CD4-positive, alpha-beta memory T cell (primary cell): ENCODE data around the gene DPH7. TPM values are rescaled to one million over a fixed set of nuclear protein-coding genes. Genes with fewer than 3 reads are reported as not detected.
A peak's percentile ranks its signal among the peaks of the same experiment; 100 is the strongest.

Source experiments
- CTCF ChIA-PET: fragments of 350-600 bp; sonication (Branson Sonifier 250); formaldehyde crosslinking; loops from one replicate; lab custom pipeline; 2021; ENCODE audit warnings: inconsistent platforms; ENCODE audit not compliant: partially characterized antibody; lab: Charles Lee
- POLR2A ChIA-PET: fragments of 350-600 bp; sonication (Branson Sonifier 250); formaldehyde crosslinking; loops from one replicate; lab custom pipeline; 2021; ENCODE audit not compliant: partially characterized antibody; lab: Charles Lee
- DNase-seq, 5 donors: peaks; one replicate each; pipeline versions ENCODE4 v3.0.0 to v3.0.0-alpha.2; 2020 to 2022; ENCODE audit warnings: mixed read lengths in 1 of 5
- H3K27ac ChIP-seq: one replicate; pipeline ENCODE4 v1.7.0; 2013; ENCODE audit warnings: low read depth, low read length
- H3K27me3 ChIP-seq: 2 replicates; pipeline ENCODE4 v1.7.0; 2013; ENCODE audit warnings: mild to moderate bottlenecking, low read length, moderate library complexity; ENCODE audit not compliant: insufficient read depth
- H3K36me3 ChIP-seq: 2 replicates; pipeline ENCODE4 v1.7.0; 2013; ENCODE audit warnings: mild to moderate bottlenecking, low read length, moderate library complexity; ENCODE audit not compliant: insufficient read depth
- H3K4me1 ChIP-seq: 2 replicates; pipeline ENCODE4 v1.7.0; 2013; ENCODE audit warnings: mild to moderate bottlenecking, low read length, moderate library complexity; ENCODE audit not compliant: insufficient read depth
- H3K4me3 ChIP-seq, 2 donors: one replicate each; pipeline ENCODE4 v1.7.0; 2013; ENCODE audit warnings: low read length in 2 of 2, mild to moderate bottlenecking in 1 of 2
- H3K9me3 ChIP-seq, 2 donors: one replicate each; pipeline ENCODE4 v1.7.0; 2013; ENCODE audit warnings: low read length in 2 of 2, control low read depth in 1 of 2; ENCODE audit not compliant: control insufficient read depth in 1 of 2
- H3K27ac Mint-ChIP-seq, 7 donors: one replicate each; pipeline ENCODE4 v1.8.0; 2020 to 2021; ENCODE audit warnings: mixed read lengths in 7 of 7, mild to moderate bottlenecking in 6 of 7, inconsistent platforms in 3 of 7, moderate library complexity in 3 of 7
- H3K27me3 Mint-ChIP-seq, 2 donors: one replicate each; pipeline ENCODE4 v1.8.0; 2020 to 2021; ENCODE audit warnings: mixed read lengths in 2 of 2
- H3K36me3 Mint-ChIP-seq, 2 donors: one replicate each; pipeline ENCODE4 v1.8.0; 2020 to 2021; ENCODE audit warnings: mixed read lengths in 2 of 2, inconsistent platforms in 1 of 2, mild to moderate bottlenecking in 1 of 2
- H3K4me1 Mint-ChIP-seq, 4 donors: one replicate each; pipeline ENCODE4 v1.8.0; 2020 to 2021; ENCODE audit warnings: mixed read lengths in 4 of 4, mild to moderate bottlenecking in 1 of 4
- H3K4me3 Mint-ChIP-seq, 8 donors: one replicate each; pipeline ENCODE4 v1.8.0; 2020 to 2021; ENCODE audit warnings: mixed read lengths in 8 of 8, mild to moderate bottlenecking in 7 of 8, moderate library complexity in 6 of 8, inconsistent platforms in 3 of 8
- H3K9me3 Mint-ChIP-seq, 8 donors: one replicate each; pipeline ENCODE4 v1.8.0; 2020 to 2021; ENCODE audit warnings: mixed read lengths in 8 of 8, mild to moderate bottlenecking in 5 of 8, inconsistent platforms in 3 of 8, moderate library complexity in 1 of 8
- intact Hi-C: fragments of 100-400 bp; cut with micrococcal nuclease; formaldehyde crosslinking; loops from one replicate; pipeline ENCODE4 v1.15.1; 2023
- polyA plus RNA-seq, 2 donors: library from polyadenylated mRNA; unstranded; fragments of 300-500 nt; fragmentation: Illumina TruSeq; gene quantifications; one replicate each; pipeline ENCODE4 v1.2.3, GENCODE V29; 2021
- total RNA-seq, 2 experiments: library from RNA; stranded (reverse); gene quantifications; one replicate each; pipeline ENCODE4 v1.2.3, GENCODE V29; 2021

Gene DPH7
- total and polyA plus RNA-seq, 4 experiments from 2014 or later = 27.9 to 79.1 (median 53.5) TPM

GRCh38 chr9:137589441-137590122, 10.9 kb upstream of the DPH7 start:
- H3K4me3 ChIP-seq = peak overlapping the region in 1 of 2 donors; percentile 52
- CTCF ChIA-PET = interaction anchor here (2.2 kb wide), 1 partner anchor 10 kb away, joined by 10 read pairs; the partner anchor contains the start of gene DPH7

DNA sequence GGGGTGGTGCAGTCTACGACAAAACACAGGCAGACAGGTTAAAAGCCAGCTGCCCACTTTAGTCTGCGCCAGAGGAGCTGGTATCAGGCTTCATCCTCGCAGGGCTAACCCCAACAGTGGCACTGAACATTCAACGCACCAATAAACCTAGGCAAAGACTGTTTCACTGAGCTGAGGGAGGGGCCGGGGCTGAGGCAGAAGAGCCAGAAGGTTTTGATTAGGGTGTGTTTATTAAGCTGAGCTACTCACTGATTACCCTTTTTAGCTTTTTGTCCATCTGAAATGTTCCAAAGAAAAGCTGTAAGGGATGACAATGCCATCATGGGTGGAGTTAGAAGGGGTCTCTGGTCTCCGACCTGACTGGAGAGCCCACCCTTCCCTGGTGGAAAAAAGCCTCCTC, 10.2 kb upstream of the DPH7 start:
- H3K4me1 Mint-ChIP-seq = peaks cover 5 to 24% (median 15%) of the 10 kb centered on the region in 4 donors
- CTCF ChIA-PET = interaction anchor here (0.9 to 2.2 kb wide), 2 partner anchors 10 to 12 kb away, joined by 3 to 10 read pairs; partner anchors contain the start of gene DPH7
- H3K27ac Mint-ChIP-seq = peak overlapping the region in 3 of 7 donors; percentile 17 to 89 (median 56)
- H3K9me3 Mint-ChIP-seq = no peaks in the 10 kb centered on the region
- H3K4me1 ChIP-seq = peaks cover 21% of the 10 kb centered on the region
- H3K4me3 ChIP-seq = no peak overlapping the region
- intact Hi-C loops = no loop called here
- no peak for DNase-seq
- H3K36me3 Mint-ChIP-seq = peaks cover 14 to 17% of the 10 kb centered on the region in 2 donors
- H3K4me3 Mint-ChIP-seq = peak overlapping the region; percentile 39 to 89 (median 82)
- H3K36me3 ChIP-seq = peaks cover 13% of the 10 kb centered on the region
- no peaks in the 10 kb centered on the region for H3K27me3 ChIP-seq
- POLR2A ChIA-PET = interaction anchor here (1.3 to 2.6 kb wide), 3 partner anchors 10 to 31 kb away, joined by 3 to 17 read pairs (median 6); partner anchors contain the start of genes DPH7 and EHMT1
- no peaks in the 10 kb centered on the region for H3K27me3 Mint-ChIP-seq
- H3K27ac ChIP-seq = no peak overlapping the region
- H3K9me3 ChIP-seq = no peaks in the 10 kb centered on the region

More at GRCh38 chr9:137589441-137590122, 10.9 kb upstream of the DPH7 start:
- H3K27me3 ChIP-seq = no peaks in the 10 kb centered on the region
- peaks cover 5 to 24% (median 15%) of the 10 kb centered on the region in 4 donors for H3K4me1 Mint-ChIP-seq
- POLR2A ChIA-PET = interaction anchor here (1.3 to 2.6 kb wide), 3 partner anchors 11 to 30 kb away, joined by 3 to 17 read pairs (median 6); partner anchors contain the start of genes DPH7 and EHMT1
- no peaks in the 10 kb centered on the region for H3K9me3 Mint-ChIP-seq
- no peak for DNase-seq
- H3K4me1 ChIP-seq = peaks cover 21% of the 10 kb centered on the region
- H3K9me3 ChIP-seq = no peaks in the 10 kb centered on the region
- no peaks in the 10 kb centered on the region for H3K27me3 Mint-ChIP-seq
- H3K36me3 Mint-ChIP-seq = peaks cover 14 to 16% of the 10 kb centered on the region in 2 donors
- peaks cover 13% of the 10 kb centered on the region for H3K36me3 ChIP-seq
- peak overlapping the region in 6 of 7 donors; percentile 18 to 89 (median 67) for H3K27ac Mint-ChIP-seq
- H3K27ac ChIP-seq = peak overlapping the region; percentile 31
- H3K4me3 Mint-ChIP-seq = peak overlapping the region; percentile 81 to 89 (median 84)
- intact Hi-C loops = loop anchor here (1.0 to 2.0 kb wide), 4 partner anchors 10 to 799 kb away; partner anchors contain the start of genes ARRDC1 and TMEM141

GRCh38 chr9:137588311-137588710, 9.6 kb upstream of the DPH7 start:
- H3K4me3 Mint-ChIP-seq = peak overlapping the region in 7 of 8 donors; percentile 17 to 81 (median 64)
- CTCF ChIA-PET = interaction anchor here (0.9 to 2.2 kb wide), 2 partner anchors 9 to 11 kb away, joined by 3 to 10 read pairs; partner anchors contain the start of gene DPH7

DNA sequence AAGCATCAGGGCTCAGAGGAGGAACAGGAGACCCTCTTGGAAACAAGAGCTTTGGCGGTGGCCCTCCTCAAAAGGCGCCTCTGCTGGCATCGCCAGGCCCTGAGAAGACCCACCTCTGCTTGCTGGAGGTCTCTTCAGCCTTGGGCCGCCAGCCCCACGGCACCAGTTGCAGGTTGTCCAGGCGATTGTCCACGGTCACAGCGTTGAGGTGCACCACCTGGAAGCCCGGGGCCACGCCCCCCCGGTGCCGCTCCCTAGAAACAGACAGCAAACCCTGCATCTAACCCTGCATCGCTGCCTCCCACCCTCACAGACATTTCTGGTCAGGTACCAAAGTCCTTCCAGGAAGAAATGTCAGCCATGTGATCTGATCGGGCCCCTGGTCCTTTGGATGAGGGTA, 8.1 kb upstream of the DPH7 start:
- no peak for DNase-seq
- Histone ChIP-seq H3K27me3 (no peaks in the 10 kb centered on the region), H3K9me3 (no peaks in the 10 kb centered on the region), H3K4me1 (peaks cover 21% of the 10 kb centered on the region), H3K4me3 (no peak overlapping the region), H3K36me3 (peaks cover 13% of the 10 kb centered on the region), H3K27ac (no peak overlapping the region)
- peaks cover 17 to 26% of the 10 kb centered on the region in 2 donors for H3K36me3 Mint-ChIP-seq
- ChIA-PET CTCF (no interaction called here), POLR2A (interaction anchor here (1.1 to 2.6 kb wide), 2 partner anchors 8 to 36 kb away, joined by 3 to 17 read pairs; partner anchors contain the start of gene DPH7)
- H3K4me3 Mint-ChIP-seq = no peak overlapping the region
- H3K27ac Mint-ChIP-seq = no peak overlapping the region
- intact Hi-C loops = no loop called here
- no peaks in the 10 kb centered on the region for H3K9me3 Mint-ChIP-seq
- H3K4me1 Mint-ChIP-seq = peaks cover 3 to 28% (median 16%) of the 10 kb centered on the region in 4 donors
- H3K27me3 Mint-ChIP-seq = no peaks in the 10 kb centered on the region

More at GRCh38 chr9:137588311-137588710, 9.6 kb upstream of the DPH7 start:
- Histone ChIP-seq H3K27me3 (no peaks in the 10 kb centered on the region), H3K36me3 (peaks cover 13% of the 10 kb centered on the region), H3K27ac (no peak overlapping the region), H3K4me1 (peaks cover 21% of the 10 kb centered on the region), H3K4me3 (no peak overlapping the region), H3K9me3 (no peaks in the 10 kb centered on the region)
- H3K4me1 Mint-ChIP-seq = peaks cover 5 to 26% (median 16%) of the 10 kb centered on the region in 4 donors
- H3K36me3 Mint-ChIP-seq = peaks cover 17 to 20% of the 10 kb centered on the region in 2 donors
- POLR2A ChIA-PET = interaction anchor here (1.1 to 2.6 kb wide), 4 partner anchors 9 to 38 kb away, joined by 3 to 17 read pairs (median 4); partner anchors contain the start of genes DPH7 and EHMT1
- DNase-seq = no peak
- H3K27ac Mint-ChIP-seq = peak overlapping the region in 2 of 7 donors; percentile 27 to 56
- H3K27me3 Mint-ChIP-seq = no peaks in the 10 kb centered on the region
- intact Hi-C loops = no loop called here
- H3K9me3 Mint-ChIP-seq = no peaks in the 10 kb centered on the region

- H3K27me3 ChIP-seq = no peaks in the 10 kb centered on the region
These were observed 5.2 kb upstream of the DPH7 start for GRCh38 chr9:137583957-137584356.

GRCh38 chr9:137583347-137583746, 4.6 kb upstream of the DPH7 start:
- H3K27ac ChIP-seq = no peak overlapping the region
- peak overlapping the region in 2 of 7 donors; percentile 5 to 54 for H3K27ac Mint-ChIP-seq
- POLR2A ChIA-PET = no interaction called here
- intact Hi-C loops = no loop called here
- CTCF ChIA-PET = no interaction called here
- no peak overlapping the region for H3K4me3 ChIP-seq
- no peaks in the 10 kb centered on the region for H3K9me3 ChIP-seq
- H3K36me3 ChIP-seq = peaks cover 13% of the 10 kb centered on the region
- peaks cover 2 to 21% (median 9%) of the 10 kb centered on the region in 4 donors for H3K4me1 Mint-ChIP-seq
- H3K4me3 Mint-ChIP-seq = peak overlapping the region in 1 of 8 donors; percentile 37
- peaks cover 6% of the 10 kb centered on the region for H3K4me1 ChIP-seq
- no peaks in the 10 kb centered on the region for H3K27me3 Mint-ChIP-seq
- no peaks in the 10 kb centered on the region for H3K9me3 Mint-ChIP-seq
- peaks cover 17 to 29% of the 10 kb centered on the region in 2 donors for H3K36me3 Mint-ChIP-seq
- no peak for DNase-seq
- H3K27me3 ChIP-seq = no peaks in the 10 kb centered on the region

More at GRCh38 chr9:137583957-137584356, 5.2 kb upstream of the DPH7 start:
- Mint-ChIP-seq H3K4me1 (peaks cover 2 to 23% (median 11%) of the 10 kb centered on the region in 4 donors), H3K27me3 (no peaks in the 10 kb centered on the region), H3K9me3 (no peaks in the 10 kb centered on the region), H3K36me3 (peaks cover 17 to 29% of the 10 kb centered on the region in 2 donors), H3K4me3 (no peak overlapping the region), H3K27ac (no peak overlapping the region)
- no peak overlapping the region for H3K4me3 ChIP-seq
- ChIA-PET CTCF (interaction anchor here (0.8 kb wide), 1 partner anchor 19 kb away, joined by 3 read pairs; no protein-coding TSS in a partner anchor), POLR2A (no interaction called here)
- intact Hi-C loops = no loop called here
- peaks cover 12% of the 10 kb centered on the region for H3K4me1 ChIP-seq
- peaks cover 13% of the 10 kb centered on the region for H3K36me3 ChIP-seq
- DNase-seq = no peak
- no peaks in the 10 kb centered on the region for H3K9me3 ChIP-seq
- no peak overlapping the region for H3K27ac ChIP-seq
